ENCODE data around the gene SIGLEC11.

DNA sequence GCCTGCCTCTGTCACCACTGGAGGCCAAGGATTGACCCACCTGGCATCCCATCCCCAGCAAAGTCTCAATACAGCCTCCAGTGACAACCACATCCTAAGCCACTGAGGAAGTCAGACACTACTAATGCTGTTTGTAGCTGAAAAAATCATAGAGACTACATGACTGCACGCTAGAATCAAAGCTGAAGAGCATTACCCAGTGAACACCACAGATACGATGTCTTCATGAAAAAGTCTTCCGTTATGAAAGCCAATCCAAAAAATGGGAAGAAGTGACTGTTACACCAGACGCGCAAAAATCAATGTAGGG lies 20.5 kb downstream of the SIGLEC11 start:
- TF ChIP-seq, protein P1, sequence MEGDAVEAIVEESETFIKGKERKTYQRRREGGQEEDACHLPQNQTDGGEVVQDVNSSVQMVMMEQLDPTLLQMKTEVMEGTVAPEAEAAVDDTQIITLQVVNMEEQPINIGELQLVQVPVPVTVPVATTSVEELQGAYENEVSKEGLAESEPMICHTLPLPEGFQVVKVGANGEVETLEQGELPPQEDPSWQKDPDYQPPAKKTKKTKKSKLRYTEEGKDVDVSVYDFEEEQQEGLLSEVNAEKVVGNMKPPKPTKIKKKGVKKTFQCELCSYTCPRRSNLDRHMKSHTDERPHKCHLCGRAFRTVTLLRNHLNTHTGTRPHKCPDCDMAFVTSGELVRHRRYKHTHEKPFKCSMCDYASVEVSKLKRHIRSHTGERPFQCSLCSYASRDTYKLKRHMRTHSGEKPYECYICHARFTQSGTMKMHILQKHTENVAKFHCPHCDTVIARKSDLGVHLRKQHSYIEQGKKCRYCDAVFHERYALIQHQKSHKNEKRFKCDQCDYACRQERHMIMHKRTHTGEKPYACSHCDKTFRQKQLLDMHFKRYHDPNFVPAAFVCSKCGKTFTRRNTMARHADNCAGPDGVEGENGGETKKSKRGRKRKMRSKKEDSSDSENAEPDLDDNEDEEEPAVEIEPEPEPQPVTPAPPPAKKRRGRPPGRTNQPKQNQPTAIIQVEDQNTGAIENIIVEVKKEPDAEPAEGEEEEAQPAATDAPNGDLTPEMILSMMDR (IDR thresholded peaks at IDR 0.05) = no peak
- no peak for TF ChIP-seq FOSL2 (IDR thresholded peaks at IDR 0.05; ENCODE audit: borderline replicate concordance, low read depth)
- TF ChIP-seq CHD2 (IDR thresholded peaks at IDR 0.05; ENCODE audit: low read length, partially characterized antibody) = no peak
- no peak for TF ChIP-seq RAD21 (IDR thresholded peaks at IDR 0.05; ENCODE audit: low read length)
- TF ChIP-seq POLR2AphosphoS5 (IDR thresholded peaks at IDR 0.05; ENCODE audit: low read depth, low read length) = no peak
- TF ChIP-seq MXI1 (IDR thresholded peaks at IDR 0.05; ENCODE audit: low read depth, low read length) = no peak
- TF ChIP-seq JUND (IDR thresholded peaks at IDR 0.05) = no peak
- no peak for TF ChIP-seq GATA2 (CRISPR knock-in tag; IDR thresholded peaks at IDR 0.05)
- no peak for TF ChIP-seq GABPA (IDR thresholded peaks at IDR 0.05; ENCODE audit: low read depth)

All from SK-N-SH (cell line).